ENCODE results near the gene CHI3L1. TPM values are rescaled to one million over a fixed set of nuclear protein-coding genes. Genes with fewer than 3 reads are reported as not detected.

The CHI3L1 gene
- total RNA-seq, 1 experiment from 2014 or later: not detected

- Histone ChIP-seq H3K23me2 (ENCODE audit: insufficient read length, low read depth, low read length, poor library complexity, severe bottlenecking) (no peaks in the 10 kb centered on the region), H2BK20ac (ENCODE audit: low read depth, low read length, poor library complexity, severe bottlenecking) (no peak overlapping the region), H2AK5ac (ENCODE audit: insufficient read length, low read length) (no peak overlapping the region), H4K8ac (replicated peaks; ENCODE audit: insufficient read length, low read depth, low read length) (no peak overlapping the region), H2BK15ac (ENCODE audit: low read depth, low read length) (no peak overlapping the region), H3K18ac (ENCODE audit: insufficient read length, low read depth, low read length) (no peak overlapping the region), H3K56ac (ENCODE audit: insufficient read length, low read depth, low read length) (no peak overlapping the region), H3T11ph (ENCODE audit: low read length) (no peak overlapping the region), H2AFZ (ENCODE audit: low read length) (no peak overlapping the region), H3K4me2 (ENCODE audit: insufficient read depth, insufficient read length, low read length) (no peak overlapping the region), H3K27ac (ENCODE audit: insufficient read length, low read depth, low read length) (no peak overlapping the region), H3K4me1 (ENCODE audit: insufficient read depth, low read length) (no peaks in the 10 kb centered on the region), H3K4ac (ENCODE audit: low read depth, low read length) (no peak overlapping the region), H2BK12ac (ENCODE audit: insufficient read length, low read depth, low read length) (no peak overlapping the region), H3K79me2 (ENCODE audit: insufficient read depth, low read length) (no peaks in the 10 kb centered on the region), H4K91ac (ENCODE audit: insufficient read length, low read depth, low read length) (no peak overlapping the region), H3K9ac (ENCODE audit: extremely low read depth, insufficient read length, low read length) (no peak overlapping the region), H3K79me1 (ENCODE audit: insufficient read depth, low read depth, low read length, poor library complexity, severe bottlenecking) (no peaks in the 10 kb centered on the region), H3K27me3 (ENCODE audit: insufficient read depth, low read length) (no peaks in the 10 kb centered on the region), H3K23ac (ENCODE audit: insufficient read length, low read depth, low read length) (no peak overlapping the region), H3K14ac (ENCODE audit: insufficient read depth, low read length) (no peak overlapping the region), H2BK120ac (ENCODE audit: low read depth, low read length, poor library complexity, severe bottlenecking) (no peak overlapping the region), H4K5ac (ENCODE audit: insufficient read length, low read depth, low read length) (no peak overlapping the region), H3K9me3 (ENCODE audit: control insufficient read depth, low read depth, low read length) (no peaks in the 10 kb centered on the region), H2BK5ac (ENCODE audit: insufficient read length, low read length) (no peak overlapping the region), H4K20me1 (ENCODE audit: control insufficient read depth, insufficient read depth, insufficient read length) (no peaks in the 10 kb centered on the region)
- no peak for DNase-seq
- no peaks in the 10 kb centered on the region for H3K4me1 Mint-ChIP-seq
- H3K9me3 Mint-ChIP-seq: peaks cover 2% of the 10 kb centered on the region in 2 experiments
- no peaks in the 10 kb centered on the region; a peak in 1 of 7 replicates for H3K36me3 Mint-ChIP-seq (ENCODE audit: insufficient read depth in 1 of 3, low read depth in 3 of 3)
- no peak overlapping the region; a peak in 1 of 7 replicates for H3K27ac Mint-ChIP-seq
- no CpG with 5 or more reads among the region's 4 CpGs for WGBS (ENCODE audit: extremely low coverage, insufficient read length, low lambda C conversion rate)
- H3K27me3 Mint-ChIP-seq (ENCODE audit: low read depth): peaks cover 53% of the 10 kb centered on the region
- no peak for TF ChIP-seq CTCF (conservative IDR thresholded peaks at IDR 0.05)
- no peak overlapping the region for H3K4me3 Mint-ChIP-seq
Measured at GRCh38 chr1:203228670-203229069, 42.2 kb upstream of the CHI3L1 start.
